GM21526 (cell line): ENCODE results near the gene CLRN1.

ENCODE experiments used
- ATAC-seq: cut with Tn5 transposase; IDR thresholded peaks from one replicate; pipeline ENCODE4 v1.9.1; 2021; ENCODE audit warnings: moderate library complexity; ENCODE audit not compliant: unreplicated experiment, low FRiP score

The CLRN1 gene

GRCh38 chr3:150878290-150878689, 94.2 kb downstream of the CLRN1 start:
- no peak for ATAC-seq

DNA sequence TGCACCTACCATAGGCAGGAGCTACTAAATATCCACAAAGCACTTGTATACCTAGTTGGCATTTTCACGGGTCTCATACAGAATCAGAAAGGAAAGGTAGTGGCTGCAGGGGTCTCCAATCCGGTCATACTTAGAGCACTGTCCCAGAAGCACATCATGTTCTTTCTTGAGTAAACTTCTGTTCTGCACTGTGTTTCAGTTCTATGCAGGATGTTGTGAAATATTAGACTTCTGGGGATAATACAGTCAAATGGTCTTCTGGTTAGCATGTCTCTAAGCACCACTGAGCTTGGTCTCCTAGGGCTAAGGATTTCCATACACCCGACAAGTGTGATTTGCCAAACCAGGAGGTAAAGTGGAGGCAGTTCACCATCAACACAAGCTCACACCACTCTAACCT, 95.2 kb downstream of the CLRN1 start:
- no peak for ATAC-seq

- no peak for ATAC-seq
These were observed 95.8 kb downstream of the CLRN1 start for GRCh38 chr3:150876611-150877265.
